ENCODE data around the gene TIPIN. TPM values are rescaled to one million over a fixed set of nuclear protein-coding genes. Genes with fewer than 3 reads are reported as not detected.
"Not testable (repeated sequence)": the region's sequence is repeated elsewhere in the genome, so short reads cannot be mapped to it uniquely, and the experiment has no call there.

The TIPIN gene
- total RNA-seq, 6 experiments from 2014 or later = 7.8 to 15.7 (median 14.4) TPM

DNA sequence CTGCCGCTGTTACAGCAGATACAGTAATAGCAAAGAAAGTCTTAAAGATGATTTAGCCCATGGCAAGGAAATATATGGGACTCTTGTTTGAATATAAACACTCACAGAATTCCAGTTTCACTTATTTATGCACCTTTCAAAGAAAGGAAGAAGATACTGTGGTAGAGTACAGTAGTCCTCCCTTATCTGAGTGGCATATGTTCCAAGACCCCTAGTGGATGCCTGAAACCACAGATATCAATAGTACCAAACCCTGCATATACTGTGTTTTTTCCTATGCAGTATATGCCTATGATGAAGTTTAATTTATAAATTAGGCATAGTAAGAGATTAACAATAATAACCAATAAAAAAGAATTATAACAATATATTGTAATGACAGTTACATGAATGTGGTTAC lies 38.4 kb upstream of the TIPIN start:
- no peak for DNase-seq
- H3K9me3 Mint-ChIP-seq = no peaks in the 10 kb centered on the region
- peaks cover 23% of the 10 kb centered on the region for H3K36me3 Mint-ChIP-seq (ENCODE audit: low read depth)
- peaks cover 31% of the 10 kb centered on the region for H3K4me1 Mint-ChIP-seq (ENCODE audit: low read depth)
- H3K27me3 Mint-ChIP-seq (ENCODE audit: insufficient read depth) = peaks cover 5% of the 10 kb centered on the region
- no peak overlapping the region for H3K27ac Mint-ChIP-seq
- no peak overlapping the region for H3K4me3 Mint-ChIP-seq
- TF ChIP-seq, protein P1, sequence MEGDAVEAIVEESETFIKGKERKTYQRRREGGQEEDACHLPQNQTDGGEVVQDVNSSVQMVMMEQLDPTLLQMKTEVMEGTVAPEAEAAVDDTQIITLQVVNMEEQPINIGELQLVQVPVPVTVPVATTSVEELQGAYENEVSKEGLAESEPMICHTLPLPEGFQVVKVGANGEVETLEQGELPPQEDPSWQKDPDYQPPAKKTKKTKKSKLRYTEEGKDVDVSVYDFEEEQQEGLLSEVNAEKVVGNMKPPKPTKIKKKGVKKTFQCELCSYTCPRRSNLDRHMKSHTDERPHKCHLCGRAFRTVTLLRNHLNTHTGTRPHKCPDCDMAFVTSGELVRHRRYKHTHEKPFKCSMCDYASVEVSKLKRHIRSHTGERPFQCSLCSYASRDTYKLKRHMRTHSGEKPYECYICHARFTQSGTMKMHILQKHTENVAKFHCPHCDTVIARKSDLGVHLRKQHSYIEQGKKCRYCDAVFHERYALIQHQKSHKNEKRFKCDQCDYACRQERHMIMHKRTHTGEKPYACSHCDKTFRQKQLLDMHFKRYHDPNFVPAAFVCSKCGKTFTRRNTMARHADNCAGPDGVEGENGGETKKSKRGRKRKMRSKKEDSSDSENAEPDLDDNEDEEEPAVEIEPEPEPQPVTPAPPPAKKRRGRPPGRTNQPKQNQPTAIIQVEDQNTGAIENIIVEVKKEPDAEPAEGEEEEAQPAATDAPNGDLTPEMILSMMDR (IDR thresholded peaks at IDR 0.05) = no peak

GRCh38 chr15:66394472-66394871 lies 38.0 kb upstream of the TIPIN start:
- Mint-ChIP-seq H3K36me3 (ENCODE audit: low read depth) (peaks cover 23% of the 10 kb centered on the region), H3K27me3 (ENCODE audit: insufficient read depth) (peaks cover 5% of the 10 kb centered on the region), H3K27ac (no peak overlapping the region), H3K9me3 (no peaks in the 10 kb centered on the region), H3K4me1 (ENCODE audit: low read depth) (peaks cover 34% of the 10 kb centered on the region), H3K4me3 (no peak overlapping the region)
- no peak for DNase-seq
- TF ChIP-seq, protein P1 (IDR thresholded peaks at IDR 0.05) = no peak

DNA sequence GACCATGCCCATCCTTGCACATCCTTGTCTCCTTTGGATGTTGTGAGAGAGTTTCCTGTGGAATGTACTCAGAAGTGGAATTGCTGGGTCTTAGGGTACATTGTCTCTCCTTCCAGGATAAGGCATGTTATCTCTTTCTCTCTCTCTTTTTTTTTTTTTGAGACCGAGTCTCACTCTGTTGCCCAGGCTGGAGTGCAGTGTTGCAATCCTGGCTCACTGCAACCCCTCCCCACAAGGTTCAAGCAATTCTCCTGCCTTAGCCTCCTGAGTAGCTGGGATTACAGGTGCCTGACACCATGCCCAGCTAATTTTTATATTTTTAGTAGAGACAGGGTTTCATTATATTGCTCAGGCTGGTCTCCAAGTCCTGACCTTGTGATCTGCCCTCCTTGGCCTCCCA lies 36.6 kb upstream of the TIPIN start:
- not testable (repeated sequence) for H3K27ac Mint-ChIP-seq; H3K27me3 Mint-ChIP-seq (ENCODE audit: insufficient read depth); DNase-seq; H3K4me3 Mint-ChIP-seq; H3K9me3 Mint-ChIP-seq
- H3K4me1 Mint-ChIP-seq (ENCODE audit: low read depth) = peaks cover 48% of the 10 kb centered on the region
- peaks cover 23% of the 10 kb centered on the region for H3K36me3 Mint-ChIP-seq (ENCODE audit: low read depth)

DNA sequence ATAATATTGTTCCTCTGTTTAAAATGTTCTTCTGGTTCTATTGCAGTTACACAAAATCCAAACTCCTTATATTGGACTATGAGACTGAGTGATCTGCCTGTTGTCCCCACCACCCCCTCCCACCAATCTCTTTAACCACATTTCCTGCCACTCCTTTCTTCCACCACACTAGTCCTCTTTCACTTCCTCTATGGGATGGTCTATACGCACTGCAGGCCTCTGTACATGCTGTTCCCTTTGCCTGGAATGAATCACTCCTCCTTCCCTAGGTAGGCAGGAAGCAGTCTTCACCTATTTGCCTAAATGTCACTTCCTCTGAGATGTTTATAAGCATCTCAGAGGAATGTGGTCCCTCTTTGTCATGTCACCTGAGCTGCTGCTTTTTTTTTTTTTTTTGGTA lies 34.2 kb upstream of the TIPIN start:
- H3K36me3 Mint-ChIP-seq (ENCODE audit: low read depth) = peaks cover 17% of the 10 kb centered on the region
- no peak for DNase-seq
- peak overlapping the region; percentile 35; the same call in 1 of the 2 replicates for H3K27ac Mint-ChIP-seq
- TF ChIP-seq, protein P1 (IDR thresholded peaks at IDR 0.05) = no peak
- no peaks in the 10 kb centered on the region; the same call in 1 of the 2 replicates for H3K27me3 Mint-ChIP-seq (ENCODE audit: insufficient read depth)
- H3K9me3 Mint-ChIP-seq = no peaks in the 10 kb centered on the region
- H3K4me3 Mint-ChIP-seq = no peak overlapping the region
- H3K4me1 Mint-ChIP-seq (ENCODE audit: low read depth) = peaks cover 59% of the 10 kb centered on the region

GRCh38 chr15:66389859-66390381 lies 33.4 kb upstream of the TIPIN start:
- Mint-ChIP-seq H3K36me3 (ENCODE audit: low read depth) (peaks cover 17% of the 10 kb centered on the region), H3K9me3 (no peaks in the 10 kb centered on the region), H3K4me1 (ENCODE audit: low read depth) (peaks cover 59% of the 10 kb centered on the region), H3K27ac (peak overlapping the region; percentile 55; the same call in 1 of the 2 replicates), H3K4me3 (peak overlapping the region; percentile 32; the same call in 1 of the 2 replicates), H3K27me3 (ENCODE audit: insufficient read depth) (no peaks in the 10 kb centered on the region; the same call in 1 of the 2 replicates)
- TF ChIP-seq, protein P1 (IDR thresholded peaks at IDR 0.05) = no peak
- DNase-seq = no peak

DNA sequence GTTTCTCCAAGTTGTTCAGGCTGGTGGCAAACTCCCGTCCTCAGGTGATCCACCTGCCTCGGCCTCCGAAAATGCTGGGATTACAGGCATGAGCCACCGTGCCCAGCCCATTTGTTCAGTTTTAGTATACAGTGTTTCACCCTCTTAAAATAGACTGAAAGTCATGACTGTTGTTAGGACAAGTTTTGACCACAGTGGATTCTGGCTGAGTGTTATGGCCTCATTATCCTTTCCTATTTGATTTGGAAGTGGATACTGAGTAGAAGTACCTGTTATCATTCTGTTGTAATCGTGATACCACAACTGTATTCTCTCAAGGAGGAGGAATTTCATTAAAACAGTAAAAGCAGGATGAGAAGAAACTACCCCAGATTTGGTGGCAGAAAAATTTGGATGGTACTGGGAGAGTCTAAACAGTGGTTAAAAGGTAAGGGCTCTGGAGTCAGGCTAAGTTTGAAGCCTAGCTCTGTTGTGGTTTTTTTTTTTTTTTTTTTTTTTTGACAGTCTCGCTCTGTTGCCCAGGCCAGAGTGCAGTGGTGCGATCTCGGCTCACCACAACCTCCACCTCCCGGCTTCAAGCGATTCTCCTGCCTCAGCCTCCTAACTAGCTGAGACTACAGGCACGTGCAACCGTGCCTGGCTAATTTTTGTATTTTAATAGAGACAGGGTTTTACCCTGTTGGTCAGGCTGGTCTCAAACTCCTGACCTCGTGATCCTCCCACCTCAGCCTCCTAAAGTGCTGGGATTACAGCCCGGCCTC lies 32.8 kb upstream of the TIPIN start:
- Mint-ChIP-seq H3K27me3 (ENCODE audit: insufficient read depth) (no peaks in the 10 kb centered on the region; the same call in 1 of the 2 replicates), H3K4me3 (peak overlapping the region; percentile 92), H3K36me3 (ENCODE audit: low read depth) (peaks cover 17% of the 10 kb centered on the region), H3K9me3 (no peaks in the 10 kb centered on the region), H3K4me1 (ENCODE audit: low read depth) (peaks cover 59% of the 10 kb centered on the region), H3K27ac (no peak overlapping the region)
- TF ChIP-seq, protein P1 (IDR thresholded peaks at IDR 0.05) = no peak
- DNase-seq = no peak

Measured in HFFc6 (cell line).